Suprapubic skin (tissue), 4 donors: ENCODE measurements around the gene SNN. TPM values are rescaled to one million over a fixed set of nuclear protein-coding genes. Genes with fewer than 3 reads are reported as not detected.
A peak's percentile ranks its signal among the peaks of the same experiment; 100 is the strongest.

Source experiments
- DNase-seq, 2 donors: peaks; one replicate each; pipeline ENCODE4 v3.0.0-alpha.2; 2019; ENCODE audit warnings: low spot score in 2 of 2
- H3K27ac ChIP-seq: fragments of 200-600 bp; sonication (generic); one replicate; pipeline ENCODE4 v1.5.1; 2019
- H3K27me3 ChIP-seq: fragments of 200-600 bp; sonication (generic); one replicate; pipeline ENCODE4 v1.5.1; 2019
- H3K36me3 ChIP-seq: fragments of 200-600 bp; sonication (generic); one replicate; pipeline ENCODE4 v1.5.1; 2019
- H3K4me1 ChIP-seq: fragments of 200-600 bp; sonication (generic); one replicate; pipeline ENCODE4 v1.5.1; 2019
- H3K4me3 ChIP-seq: fragments of 200-600 bp; sonication (generic); one replicate; pipeline ENCODE4 v1.5.1; 2019; ENCODE audit warnings: mild to moderate bottlenecking
- H3K9me3 ChIP-seq: fragments of 200-600 bp; sonication (generic); one replicate; pipeline ENCODE4 v1.5.1; 2019
- CTCF ChIP-seq, 2 donors: fragments of 200-600 bp in 1 of 2; fragments of 450-650 bp in 1 of 2; sonication (generic) in 1 of 2; IDR thresholded peaks; one replicate each; pipeline ENCODE4 v1.5.1; 2016 to 2019; ENCODE audit warnings: antibody characterized with exemption in 2 of 2, mild to moderate bottlenecking in 1 of 2, moderate library complexity in 1 of 2
- EP300 ChIP-seq: sonication (generic); formaldehyde crosslinking; IDR thresholded peaks from one replicate; pipeline ENCODE4 v1.6.1; 2017; ENCODE audit warnings: antibody characterized with exemption
- POLR2A ChIP-seq, 2 donors: fragments of 450-650 bp; IDR thresholded peaks; one replicate each; pipeline ENCODE4 v1.6.1; 2017; ENCODE audit warnings: antibody characterized with exemption in 2 of 2, mild to moderate bottlenecking in 2 of 2, moderate library complexity in 2 of 2
- POLR2AphosphoS5 ChIP-seq, 3 donors: sonication (generic); formaldehyde crosslinking; IDR thresholded peaks; one replicate each; pipeline ENCODE4 v1.6.1; 2017; ENCODE audit warnings: antibody characterized with exemption in 3 of 3
- WGBS: methylation state at CpG from one replicate; pipeline ENCODE4 v1.1.5; 2018; 5-methylcytosine and 5-hydroxymethylcytosine counted together
- total RNA-seq, 4 donors: library from RNA; depleted of rRNA; stranded (reverse); fragments of >200 nt; gene quantifications; one replicate each; pipeline ENCODE4 v1.1.0, GENCODE V29; 2016

SNN gene
- total RNA-seq: 10 to 100 TPM; 17.0 to 32.7 (median 24.6) TPM

GRCh38 chr16:11667824-11668622 lies at the start of gene SNN:
TSS of gene SNN (plus strand) at chr16:11668455. CDS start at chr16:11676060, 7,605 bp downstream.
- Histone ChIP-seq H3K27me3 (no peaks in the 10 kb centered on the region), H3K9me3 (no peaks in the 10 kb centered on the region), H3K27ac (peak within 1 kb of the TSS; percentile 84), H3K4me3 (peak within 1 kb of the TSS; percentile 95), H3K36me3 (no peaks in the 10 kb centered on the region), H3K4me1 (peaks cover 52% of the 10 kb centered on the region)
- TF ChIP-seq CTCF (IDR thresholded peaks at IDR 0.05): no peak
- TF ChIP-seq POLR2A (IDR thresholded peaks at IDR 0.05): peak in 1 of 2 donors; percentile 19
- peak in 1 of 2 donors; percentile 91 for DNase-seq
- WGBS: 19% methylated on average over 10 of the region's 93 CpGs

GRCh38 chr16:11619327-11619851 lies 48.9 kb upstream of the SNN start:
- H3K4me3 ChIP-seq: no peak overlapping the region
- no peak overlapping the region for H3K27ac ChIP-seq
- H3K36me3 ChIP-seq: no peaks in the 10 kb centered on the region
- no peak for DNase-seq
- TF ChIP-seq EP300 (no peak), POLR2A (IDR thresholded peaks at IDR 0.05) (no peak), POLR2AphosphoS5 (IDR thresholded peaks at IDR 0.05) (no peak), CTCF (IDR thresholded peaks at IDR 0.05) (no peak)
- H3K27me3 ChIP-seq: no peaks in the 10 kb centered on the region
- 100% methylated on average over 2 of the region's 2 CpGs for WGBS
- no peaks in the 10 kb centered on the region for H3K9me3 ChIP-seq
- peaks cover 39% of the 10 kb centered on the region for H3K4me1 ChIP-seq

GRCh38 chr16:11620243-11621003 lies 47.8 kb upstream of the SNN start:
- Histone ChIP-seq H3K4me3 (no peak overlapping the region), H3K27me3 (no peaks in the 10 kb centered on the region), H3K36me3 (no peaks in the 10 kb centered on the region), H3K9me3 (no peaks in the 10 kb centered on the region), H3K27ac (no peak overlapping the region), H3K4me1 (peaks cover 48% of the 10 kb centered on the region)
- TF ChIP-seq EP300 (no peak), POLR2AphosphoS5 (IDR thresholded peaks at IDR 0.05) (no peak), CTCF (IDR thresholded peaks at IDR 0.05) (no peak), POLR2A (IDR thresholded peaks at IDR 0.05) (no peak)
- no peak for DNase-seq
- WGBS: 85% methylated on average over 8 of the region's 8 CpGs

- TF ChIP-seq POLR2AphosphoS5 (IDR thresholded peaks at IDR 0.05) (no peak), CTCF (IDR thresholded peaks at IDR 0.05) (no peak), EP300 (no peak), POLR2A (IDR thresholded peaks at IDR 0.05) (no peak)
- WGBS: 62% methylated on average over 6 of the region's 6 CpGs
- DNase-seq: no peak
- Histone ChIP-seq H3K27ac (peak overlapping the region; percentile 44), H3K4me3 (peak overlapping the region; percentile 22), H3K36me3 (no peaks in the 10 kb centered on the region), H3K9me3 (no peaks in the 10 kb centered on the region), H3K4me1 (peaks cover 50% of the 10 kb centered on the region), H3K27me3 (no peaks in the 10 kb centered on the region)
Measured at GRCh38 chr16:11621539-11621919, 46.7 kb upstream of the SNN start.
